ENCODE results near the gene RNPEPL1. TPM values are rescaled to one million over a fixed set of nuclear protein-coding genes. Genes with fewer than 3 reads are reported as not detected.

The RNPEPL1 gene
- total RNA-seq, 1 experiment from 2014 or later, result 22.6 TPM

- ChIA-PET CTCF (no interaction called here), POLR2A (no interaction called here)
Observed at GRCh38 chr2:240618776-240619175, 50.5 kb downstream of the RNPEPL1 start.

GRCh38 chr2:240619506-240620148 is 51.3 kb downstream of the RNPEPL1 start:
- TF ChIP-seq CTCF (IDR thresholded peaks at IDR 0.05; ENCODE audit: insufficient read depth in 1 of 2, low read depth in 1 of 2, low read length in 1 of 2, severe bottlenecking in 1 of 2, unreplicated experiment in 1 of 2), result no peak
- H3K4me3 ChIP-seq (ENCODE audit: low read depth, low read length), result no peak overlapping the region
- Mint-ChIP-seq H3K27ac (ENCODE audit: unreplicated experiment) (peak overlapping the region; percentile 45), H3K9me3 (ENCODE audit: unreplicated experiment) (no peaks in the 10 kb centered on the region), H3K4me3 (ENCODE audit: unreplicated experiment) (no peak overlapping the region), H3K27me3 (ENCODE audit: insufficient read depth, unreplicated experiment) (no peaks in the 10 kb centered on the region), H3K4me1 (ENCODE audit: low read depth, unreplicated experiment) (no peaks in the 10 kb centered on the region), H3K36me3 (ENCODE audit: insufficient read depth, unreplicated experiment) (peaks cover 14% of the 10 kb centered on the region)
- H3K4me1 ChIP-seq, result no peaks in the 10 kb centered on the region
- DNase-seq, result peak in 1 of 2 experiments; percentile 19
- ChIA-PET POLR2A (no interaction called here), CTCF (no interaction called here)
- intact Hi-C loops (cut with micrococcal nuclease; ENCODE audit: unreplicated experiment), result no loop called here
- no peaks in the 10 kb centered on the region for H3K9me3 ChIP-seq
- no peaks in the 10 kb centered on the region for H3K27me3 ChIP-seq (replicated peaks; ENCODE audit: control insufficient read depth, insufficient read depth, low read length)
- peaks cover 2% of the 10 kb centered on the region for H3K36me3 ChIP-seq (ENCODE audit: control insufficient read depth, insufficient read depth, low read length)
- BruUV-seq (replicated peaks), result no TSS peak

More at GRCh38 chr2:240618776-240619175, 50.5 kb downstream of the RNPEPL1 start:
- BruUV-seq (replicated peaks), result no TSS peak
- H3K9me3 ChIP-seq, result no peaks in the 10 kb centered on the region
- Mint-ChIP-seq H3K36me3 (ENCODE audit: insufficient read depth, unreplicated experiment) (peaks cover 14% of the 10 kb centered on the region), H3K9me3 (ENCODE audit: unreplicated experiment) (no peaks in the 10 kb centered on the region), H3K4me1 (ENCODE audit: low read depth, unreplicated experiment) (no peaks in the 10 kb centered on the region), H3K4me3 (ENCODE audit: unreplicated experiment) (no peak overlapping the region), H3K27me3 (ENCODE audit: insufficient read depth, unreplicated experiment) (no peaks in the 10 kb centered on the region), H3K27ac (ENCODE audit: unreplicated experiment) (no peak overlapping the region)
- TF ChIP-seq CTCF (IDR thresholded peaks at IDR 0.05; ENCODE audit: insufficient read depth in 1 of 2, low read depth in 1 of 2, low read length in 1 of 2, severe bottlenecking in 1 of 2, unreplicated experiment in 1 of 2), result no peak
- no peak overlapping the region for H3K4me3 ChIP-seq (ENCODE audit: low read depth, low read length)
- no peaks in the 10 kb centered on the region for H3K27me3 ChIP-seq (replicated peaks; ENCODE audit: control insufficient read depth, insufficient read depth, low read length)
- H3K4me1 ChIP-seq, result no peaks in the 10 kb centered on the region
- DNase-seq, result no peak
- intact Hi-C loops (cut with micrococcal nuclease; ENCODE audit: unreplicated experiment), result no loop called here
- peaks cover 2% of the 10 kb centered on the region for H3K36me3 ChIP-seq (ENCODE audit: control insufficient read depth, insufficient read depth, low read length)

DNA sequence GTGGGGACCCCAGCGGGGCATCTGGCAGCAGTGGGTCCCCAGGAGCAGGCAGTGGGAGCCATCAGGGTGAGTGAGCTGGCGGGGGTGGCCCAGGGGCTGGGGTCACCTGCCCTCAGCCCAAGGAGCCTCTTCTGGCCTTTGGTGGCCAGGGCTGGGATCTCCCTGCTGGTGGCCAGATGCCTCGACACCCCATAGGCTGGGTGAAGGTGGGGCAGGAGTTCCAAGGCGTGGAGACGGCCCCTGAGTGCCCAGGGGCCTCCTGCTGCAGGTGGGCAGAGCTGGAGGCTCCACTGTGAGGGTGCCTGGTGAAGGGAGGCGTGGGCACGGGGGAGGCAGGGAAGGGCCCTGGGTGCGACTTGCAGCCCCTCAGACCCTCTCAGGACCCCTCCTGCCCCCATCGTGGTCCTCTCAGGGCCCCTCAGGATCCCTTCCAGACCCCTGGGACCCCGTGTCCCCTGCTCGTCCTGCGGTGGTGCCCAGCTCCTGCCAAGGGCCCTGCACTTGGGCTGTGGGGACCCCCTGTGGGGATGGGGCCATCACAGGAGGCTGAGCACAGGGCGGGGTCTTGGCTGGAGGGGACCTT is 52.0 kb downstream of the RNPEPL1 start:
- no peak overlapping the region for H3K27ac Mint-ChIP-seq (ENCODE audit: unreplicated experiment)
- intact Hi-C loops (cut with micrococcal nuclease; ENCODE audit: unreplicated experiment), result no loop called here
- TF ChIP-seq CTCF (IDR thresholded peaks at IDR 0.05; ENCODE audit: insufficient read depth in 1 of 2, low read depth in 1 of 2, low read length in 1 of 2, severe bottlenecking in 1 of 2, unreplicated experiment in 1 of 2), result no peak
- CTCF ChIA-PET, result no interaction called here
- no peaks in the 10 kb centered on the region for H3K4me1 Mint-ChIP-seq (ENCODE audit: low read depth, unreplicated experiment)
- H3K27me3 Mint-ChIP-seq (ENCODE audit: insufficient read depth, unreplicated experiment), result no peaks in the 10 kb centered on the region
- Histone ChIP-seq H3K36me3 (ENCODE audit: control insufficient read depth, insufficient read depth, low read length) (peaks cover 2% of the 10 kb centered on the region; the same call in 1 of the 2 replicates), H3K9me3 (no peaks in the 10 kb centered on the region), H3K4me3 (ENCODE audit: low read depth, low read length) (no peak overlapping the region), H3K4me1 (no peaks in the 10 kb centered on the region), H3K27me3 (replicated peaks; ENCODE audit: control insufficient read depth, insufficient read depth, low read length) (no peaks in the 10 kb centered on the region)
- no peaks in the 10 kb centered on the region for H3K9me3 Mint-ChIP-seq (ENCODE audit: unreplicated experiment)
- BruUV-seq (replicated peaks), result no TSS peak
- H3K36me3 Mint-ChIP-seq (ENCODE audit: insufficient read depth, unreplicated experiment), result peaks cover 14% of the 10 kb centered on the region
- POLR2A ChIA-PET, result no interaction called here
- no peak overlapping the region for H3K4me3 Mint-ChIP-seq (ENCODE audit: unreplicated experiment)
- peak in 1 of 2 experiments; percentile 16 for DNase-seq
